GM21576 (cell line): ENCODE data around the gene MRPS31.
"Not testable (repeated sequence)": the region's sequence is repeated elsewhere in the genome, so short reads cannot be mapped to it uniquely, and the experiment has no call there.

Experiments used
- ATAC-seq: cut with Tn5 transposase; IDR thresholded peaks from one replicate; pipeline ENCODE4 v1.9.1; 2021; ENCODE audit warnings: mild to moderate bottlenecking, moderate library complexity; ENCODE audit not compliant: unreplicated experiment

MRPS31 gene

DNA sequence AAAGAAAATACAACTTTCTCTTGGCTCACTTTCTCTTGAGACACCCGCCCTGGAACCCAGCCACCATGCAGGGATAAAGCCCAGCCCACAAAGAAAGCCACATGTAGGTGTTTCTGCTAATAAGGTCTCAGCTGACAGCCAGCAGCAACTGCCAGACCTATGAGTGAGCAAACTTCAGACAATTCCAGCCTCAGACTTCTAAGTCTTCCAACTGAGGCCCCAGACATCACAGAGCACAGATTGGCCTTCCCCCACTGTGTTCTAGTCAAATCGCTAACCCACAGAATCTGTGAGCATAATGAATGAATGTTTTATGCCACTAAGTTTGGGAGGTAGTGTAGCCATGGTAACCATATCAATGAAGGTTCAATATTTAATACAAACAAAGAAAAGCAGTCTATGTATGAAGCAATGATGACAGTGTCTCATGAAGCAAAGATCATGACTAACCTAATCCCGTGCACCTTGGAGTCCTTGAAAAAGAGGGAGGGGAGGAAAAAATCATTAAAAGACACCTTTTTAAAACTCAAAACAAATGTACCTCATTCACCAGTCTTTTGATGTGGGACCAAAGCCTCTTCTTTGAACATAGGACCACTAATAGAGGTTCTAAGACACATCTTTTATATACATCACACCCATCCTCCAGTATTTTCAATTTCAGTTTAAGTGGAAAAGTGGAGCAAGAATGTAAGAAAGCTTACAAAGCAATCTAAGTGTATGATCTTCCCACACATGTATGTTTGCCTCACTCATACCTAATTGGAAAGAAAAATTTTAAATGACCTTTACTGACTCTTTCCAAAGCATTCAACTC lies 6.2 kb downstream of the MRPS31 start:
- no peak for ATAC-seq

DNA sequence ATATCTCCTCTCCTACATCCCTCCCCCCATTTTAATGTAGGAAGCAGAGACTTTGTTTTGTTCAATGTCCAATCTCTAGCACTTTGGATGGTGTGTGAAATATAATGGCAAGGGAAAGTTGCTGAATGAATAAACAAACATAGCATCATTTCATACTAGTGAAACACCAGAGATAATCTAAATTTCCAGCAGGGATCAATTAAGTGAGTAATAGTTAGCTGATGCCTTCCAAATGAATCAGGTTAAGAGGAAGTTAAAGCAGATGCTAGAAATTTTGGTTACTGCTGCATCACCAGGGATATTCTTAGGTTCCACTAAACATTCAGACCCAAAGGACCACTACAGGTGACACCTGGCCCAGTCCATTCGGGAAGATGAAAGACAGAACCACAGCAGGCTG lies 8.1 kb downstream of the MRPS31 start:
- ATAC-seq: no peak

GRCh38 chr13:40758811-40759210 lies 12.2 kb downstream of the MRPS31 start:
- no peak for ATAC-seq

DNA sequence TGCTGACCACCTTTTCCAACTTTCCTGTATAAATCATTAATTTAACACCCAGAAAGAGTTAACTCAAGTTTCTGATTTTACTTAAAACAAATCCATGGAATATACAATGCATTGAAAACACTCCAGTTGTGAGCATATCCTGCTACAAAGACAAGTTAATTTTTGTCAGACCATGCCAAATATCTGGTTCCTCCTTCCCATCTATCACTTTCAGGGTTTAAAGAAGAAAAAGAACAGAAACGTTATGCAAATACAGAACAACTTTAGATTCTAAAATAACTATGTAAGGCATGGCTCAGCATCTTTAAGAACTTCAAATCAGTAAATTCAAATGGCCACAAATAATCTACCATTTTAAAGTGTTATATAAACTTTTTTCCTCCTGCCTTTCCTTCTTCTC lies 14.9 kb downstream of the MRPS31 start:
- peak; percentile 47 for ATAC-seq

- no peak for ATAC-seq
These were observed 15.8 kb downstream of the MRPS31 start for GRCh38 chr13:40755082-40755700.

GRCh38 chr13:40749327-40749726 lies 21.7 kb downstream of the MRPS31 start:
- ATAC-seq: no peak

- not testable (repeated sequence) for ATAC-seq
These were observed 35.8 kb downstream of the MRPS31 start for GRCh38 chr13:40735232-40735548.

GRCh38 chr13:40734536-40735231 lies 36.3 kb downstream of the MRPS31 start:
- ATAC-seq: not testable (repeated sequence)

DNA sequence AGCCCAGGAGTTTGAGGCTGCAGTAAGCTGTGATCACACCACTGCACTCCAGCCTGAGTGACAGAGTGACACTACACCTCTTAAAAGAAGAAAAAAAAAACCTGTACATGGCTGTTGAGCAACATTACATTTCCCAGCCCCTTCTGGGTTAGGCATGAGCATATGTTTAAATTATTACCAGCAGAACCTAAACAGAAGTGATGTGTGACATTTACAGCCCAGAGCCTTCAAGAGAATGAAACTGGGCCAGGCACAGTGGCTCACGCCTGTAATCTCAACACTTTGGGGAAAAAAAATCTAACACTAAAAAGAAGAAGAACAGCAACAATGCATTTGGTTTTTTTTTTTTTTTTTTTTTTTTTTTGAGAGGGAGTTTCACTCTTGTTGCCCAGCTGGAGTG lies 38.3 kb downstream of the MRPS31 start:
- no peak for ATAC-seq

GRCh38 chr13:40728595-40728994 lies 42.4 kb downstream of the MRPS31 start:
- no peak for ATAC-seq

- ATAC-seq: not testable (repeated sequence)
These were observed 56.6 kb downstream of the MRPS31 start for GRCh38 chr13:40714433-40714832.

GRCh38 chr13:40706439-40706838 lies 64.6 kb downstream of the MRPS31 start:
- ATAC-seq: no peak

GRCh38 chr13:40697711-40698110 lies 73.3 kb downstream of the MRPS31 start:
- ATAC-seq: peak; percentile 87

GRCh38 chr13:40694426-40694825 lies 76.6 kb downstream of the MRPS31 start:
- no peak for ATAC-seq

- ATAC-seq: peak; percentile 36
These were observed 78.0 kb downstream of the MRPS31 start for GRCh38 chr13:40692946-40693345.

DNA sequence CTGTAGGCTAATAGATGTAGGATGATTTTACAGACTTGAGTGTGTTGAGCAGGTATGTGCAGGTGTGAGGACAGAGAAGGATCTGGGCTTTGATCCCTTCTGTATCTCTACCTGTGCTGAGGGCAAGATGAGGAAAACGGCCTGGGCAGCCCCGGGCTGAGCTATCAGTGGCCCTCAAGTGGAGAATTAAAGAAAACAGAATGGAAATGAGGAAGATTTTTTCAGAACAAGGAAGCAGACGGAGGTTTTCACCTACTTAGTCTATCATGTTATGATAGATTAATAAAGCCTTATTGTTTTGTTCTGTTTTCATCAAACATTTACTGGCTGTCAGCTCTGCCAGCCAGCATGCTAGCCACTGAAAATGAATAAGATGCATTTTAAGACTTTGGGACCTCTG lies 82.2 kb downstream of the MRPS31 start:
- ATAC-seq: no peak

DNA sequence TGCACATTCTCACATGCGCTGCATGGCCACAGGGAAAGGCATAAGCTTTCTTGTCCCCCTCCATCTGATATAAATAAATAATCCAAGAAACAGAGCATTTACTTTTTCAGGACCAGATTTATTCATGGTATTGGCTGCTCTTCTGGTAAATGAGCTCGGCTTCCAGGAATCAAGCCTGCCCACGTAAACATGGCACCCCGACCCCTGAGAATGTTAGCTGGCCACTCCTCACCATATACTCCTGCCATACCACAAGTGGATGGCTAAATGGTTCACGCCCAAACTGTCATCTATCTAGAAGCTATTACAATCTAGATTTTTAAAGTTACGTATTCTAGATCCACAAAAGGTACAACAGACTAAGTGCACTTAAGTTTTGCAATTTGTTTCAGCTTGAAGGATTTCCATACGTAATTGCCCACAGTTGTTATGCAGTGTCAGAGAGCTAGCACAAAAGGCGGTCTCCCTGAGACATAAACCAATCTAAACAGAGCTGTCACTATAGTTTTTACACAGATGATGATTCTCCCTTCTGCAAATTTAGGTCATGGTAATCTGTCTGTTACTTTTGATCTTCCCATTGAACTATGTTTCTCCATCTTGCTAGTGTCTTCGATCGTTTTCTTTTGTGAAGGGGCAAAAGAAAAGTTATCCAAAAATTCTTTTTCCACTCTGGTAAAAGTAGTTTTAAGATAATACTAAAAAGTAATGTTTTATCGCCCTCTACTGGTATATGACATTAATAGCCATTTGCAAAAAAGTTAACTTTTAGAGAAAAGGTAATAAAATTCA lies 88.3 kb downstream of the MRPS31 start:
- no peak for ATAC-seq

- no peak for ATAC-seq
These were observed 89.4 kb downstream of the MRPS31 start for GRCh38 chr13:40681341-40682146.

DNA sequence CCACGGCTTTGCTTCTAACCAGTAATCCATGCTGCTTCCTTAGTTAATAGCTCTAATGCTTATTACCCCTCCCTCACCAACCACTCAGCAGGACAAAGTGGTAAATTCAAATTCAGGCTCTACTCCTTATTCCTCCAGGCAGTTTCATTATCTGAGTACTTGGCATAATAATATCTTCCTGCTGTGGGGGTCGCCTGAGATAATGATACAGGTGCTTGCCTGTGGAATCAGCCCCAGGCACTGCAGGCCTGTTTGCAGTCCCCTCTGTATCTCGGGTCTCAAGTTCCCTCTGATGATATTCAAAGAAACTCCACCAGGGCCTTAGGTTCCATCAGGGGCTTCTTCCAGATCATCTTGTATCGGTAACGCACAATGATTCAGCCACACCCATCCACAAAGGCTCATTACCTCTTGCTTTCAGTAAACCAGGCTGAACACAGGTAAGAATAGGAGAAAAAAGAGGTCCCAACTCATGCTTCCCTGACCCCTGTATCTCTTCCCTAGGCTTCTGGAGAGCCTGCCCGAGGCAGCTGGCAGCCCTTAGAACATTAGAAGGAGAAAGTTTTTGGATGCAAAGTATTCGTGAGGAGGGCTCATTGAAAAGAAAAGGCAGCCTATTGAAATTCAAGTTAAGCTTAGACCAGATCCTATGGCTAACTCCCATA lies 90.2 kb downstream of the MRPS31 start:
- no peak for ATAC-seq

GRCh38 chr13:40679480-40679985 lies 91.5 kb downstream of the MRPS31 start:
- ATAC-seq: no peak
